CD4-positive, alpha-beta T cell treated with Interleukin-6 for 4 hours (primary cell): ENCODE measurements around the gene ZC3H12C.

ENCODE experiments used
- DNase-seq: peaks from one replicate; pipeline ENCODE4 v3.0.0-alpha.2; 2020; ENCODE audit warnings: mixed read lengths

ZC3H12C gene

GRCh38 chr11:110100476-110101240, 7.5 kb downstream of the ZC3H12C start:
- no peak for DNase-seq

GRCh38 chr11:110106713-110107274, 13.6 kb downstream of the ZC3H12C start:
- no peak for DNase-seq

- no peak for DNase-seq
These were observed 17.7 kb downstream of the ZC3H12C start for GRCh38 chr11:110110854-110111253.

GRCh38 chr11:110112457-110112856, 19.3 kb downstream of the ZC3H12C start:
- DNase-seq, result no peak

- no peak for DNase-seq
These were observed 20.3 kb downstream of the ZC3H12C start for GRCh38 chr11:110113505-110113904.

GRCh38 chr11:110113973-110114372, 20.8 kb downstream of the ZC3H12C start:
- DNase-seq, result no peak

- DNase-seq, result no peak
These were observed 26.1 kb downstream of the ZC3H12C start for GRCh38 chr11:110119317-110119716.

- no peak for DNase-seq
These were observed 28.0 kb downstream of the ZC3H12C start for GRCh38 chr11:110121204-110121603.

- DNase-seq, result no peak
These were observed 29.8 kb downstream of the ZC3H12C start for GRCh38 chr11:110123003-110123402.

- DNase-seq, result no peak
These were observed 31.4 kb downstream of the ZC3H12C start for GRCh38 chr11:110124605-110125004.

GRCh38 chr11:110125632-110126031, 32.4 kb downstream of the ZC3H12C start:
- no peak for DNase-seq

GRCh38 chr11:110126936-110127335, 33.7 kb downstream of the ZC3H12C start:
- DNase-seq, result no peak

- no peak for DNase-seq
These were observed 35.0 kb downstream of the ZC3H12C start for GRCh38 chr11:110128161-110128560.

- no peak for DNase-seq
These were observed 37.5 kb downstream of the ZC3H12C start for GRCh38 chr11:110130642-110131238.

GRCh38 chr11:110131386-110132123, 38.4 kb downstream of the ZC3H12C start:
- no peak for DNase-seq

GRCh38 chr11:110133160-110133559, 40.0 kb downstream of the ZC3H12C start:
- no peak for DNase-seq

- DNase-seq, result no peak
These were observed 40.9 kb downstream of the ZC3H12C start for GRCh38 chr11:110134110-110134509.

GRCh38 chr11:110141812-110142211, 48.6 kb downstream of the ZC3H12C start:
- DNase-seq, result no peak

GRCh38 chr11:110147962-110148709, 54.9 kb downstream of the ZC3H12C start:
- no peak for DNase-seq

GRCh38 chr11:110148775-110149744, 55.9 kb downstream of the ZC3H12C start:
- DNase-seq, result no peak

GRCh38 chr11:110152199-110152598, 59.0 kb downstream of the ZC3H12C start:
- no peak for DNase-seq

- no peak for DNase-seq
These were observed 60.3 kb downstream of the ZC3H12C start for GRCh38 chr11:110153474-110153873.
